Panc1 (cell line): ENCODE data around the gene PACRGL. TPM values are rescaled to one million over a fixed set of nuclear protein-coding genes. Genes with fewer than 3 reads are reported as not detected.

Experiments used
- ATAC-seq: fragments of 200-7000 bp; cut with Tn5 transposase; 2 replicates; pipeline ENCODE4 v1.9.1; 2020; ENCODE audit warnings: mild to moderate bottlenecking, moderate library complexity
- BruUV-seq: library from RNA; stranded (reverse); fragments of 400-500 nt; replicated peaks from 2 replicates; lab custom pipeline; 2021; lab: Mats Ljungman, UMichigan
- CTCF ChIA-PET: fragments of 300-600 bp; sonication (Branson Sonifier 250); formaldehyde crosslinking; loops from one replicate; lab custom pipeline; 2022; ENCODE audit warnings: antibody characterized with exemption; lab: Charles Lee
- POLR2A ChIA-PET: fragments of 300-600 bp; sonication (Branson Sonifier 250); formaldehyde crosslinking; loops from one replicate; lab custom pipeline; 2022; ENCODE audit warnings: antibody characterized with exemption; lab: Charles Lee
- DNase-seq: peaks from one replicate; pipeline ENCODE4 v3.0.0-alpha.2; 2010; ENCODE audit warnings: low read depth, low spot score
- H3K27ac ChIP-seq: 2 replicates; pipeline ENCODE4 v1.5.1; 2011; ENCODE audit warnings: mild to moderate bottlenecking, low read length, inconsistent platforms
- H3K27me3 ChIP-seq: fragments of 200-500 bp; sonication (Bioruptor generic); 2 replicates; pipeline ENCODE4 v1.6.0; 2014; ENCODE audit warnings: low read length, inconsistent platforms; ENCODE audit not compliant: control insufficient read depth, insufficient read depth
- H3K36me3 ChIP-seq: fragments of 200-500 bp; sonication (Bioruptor generic); 2 replicates; pipeline ENCODE4 v1.5.1; 2014; ENCODE audit warnings: inconsistent platforms, mild to moderate bottlenecking, low read length, moderate library complexity; ENCODE audit not compliant: control insufficient read depth, insufficient read depth
- H3K4me1 ChIP-seq: 2 replicates; pipeline ENCODE4 v1.5.1; 2011; ENCODE audit warnings: inconsistent platforms, mild to moderate bottlenecking, low read length, moderate library complexity; ENCODE audit not compliant: control insufficient read depth, insufficient read depth
- H3K4me3 ChIP-seq, 2 experiments: 2 replicates each; pipeline ENCODE4 v1.5.1; 2011 to 2012; ENCODE audit warnings: low read depth in 2 of 2, low read length in 2 of 2, mild to moderate bottlenecking in 2 of 2, inconsistent platforms in 1 of 2, moderate library complexity in 1 of 2
- H3K9me3 ChIP-seq: fragments of 200-500 bp; sonication (Bioruptor generic); 2 replicates; pipeline ENCODE4 v1.5.1; 2014; ENCODE audit warnings: low read depth, mild to moderate bottlenecking, inconsistent platforms, low read length, moderate library complexity; ENCODE audit not compliant: control insufficient read depth, insufficient read depth
- POLR2AphosphoS5 ChIP-seq: IDR thresholded peaks from 2 replicates; pipeline ENCODE4 v1.6.1; 2012; ENCODE audit warnings: mild to moderate bottlenecking, low read depth, low read length, moderate library complexity
- SIN3A ChIP-seq: IDR thresholded peaks from 2 replicates; pipeline ENCODE4 v1.6.1; 2012; ENCODE audit warnings: low read depth, mild to moderate bottlenecking, low read length, moderate library complexity, borderline replicate concordance; ENCODE audit not compliant: insufficient read depth
- TCF7L2 ChIP-seq: IDR thresholded peaks from 2 replicates; pipeline ENCODE4 v1.6.1; 2011; ENCODE audit warnings: mild to moderate bottlenecking, low read depth, low read length, inconsistent platforms
- in situ Hi-C: cut with HindIII; loops from 2 replicates; pipeline ENCODE4 v1.10.0; 2016; ENCODE audit warnings: low sequenced_read_pairs, low pct_unique_long_range_greater_than_20kb
- intact Hi-C: fragments of 100-400 bp; cut with micrococcal nuclease; formaldehyde crosslinking; loops from one replicate; pipeline ENCODE4 v1.10.0; 2022; ENCODE audit not compliant: unreplicated experiment
- total RNA-seq: library from RNA; stranded (reverse); gene quantifications from one replicate; pipeline ENCODE4 v1.2.1, GENCODE V29; 2021; ENCODE audit not compliant: unreplicated experiment
- TF ChIP-seq, protein P1 (sequence below): fragments of 450-650 bp; IDR thresholded peaks from 2 replicates; pipeline ENCODE4 v1.5.1; 2017; ENCODE audit warnings: mild to moderate bottlenecking
- TF ChIP-seq, protein P2 (sequence below), 2 experiments: IDR thresholded peaks; 2 replicates each; pipeline ENCODE4 v1.6.1; 2011 to 2012; ENCODE audit warnings: low read depth in 2 of 2, control low read depth in 1 of 2, low read length in 1 of 2, mild to moderate bottlenecking in 1 of 2, moderate library complexity in 1 of 2; ENCODE audit not compliant: insufficient read depth in 1 of 2

PACRGL gene
- total RNA-seq, 1 experiment from 2014 or later: 10.4 TPM

DNA sequence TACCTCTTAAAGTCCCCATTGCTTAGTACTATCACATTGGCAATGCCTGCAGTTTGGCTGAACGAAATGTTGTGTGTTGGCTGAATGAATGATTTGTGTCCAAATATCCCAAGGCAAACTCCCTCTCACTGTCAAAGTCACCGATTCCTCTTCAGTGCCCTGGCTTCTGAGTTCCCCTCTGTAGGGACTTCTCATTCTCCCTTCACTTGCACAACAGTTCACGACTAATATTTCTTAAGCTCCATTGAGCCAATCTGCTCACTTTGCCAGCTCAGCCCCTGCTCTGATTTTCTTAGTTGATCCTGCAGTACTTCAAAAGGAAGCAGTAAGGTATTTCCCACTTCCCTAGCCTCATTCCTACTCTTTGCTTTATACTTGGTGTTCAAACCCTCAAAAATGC is 21.9 kb upstream of the PACRGL start:
- POLR2A ChIA-PET: no interaction called here
- in situ Hi-C loops: no loop called here
- intact Hi-C loops: no loop called here

DNA sequence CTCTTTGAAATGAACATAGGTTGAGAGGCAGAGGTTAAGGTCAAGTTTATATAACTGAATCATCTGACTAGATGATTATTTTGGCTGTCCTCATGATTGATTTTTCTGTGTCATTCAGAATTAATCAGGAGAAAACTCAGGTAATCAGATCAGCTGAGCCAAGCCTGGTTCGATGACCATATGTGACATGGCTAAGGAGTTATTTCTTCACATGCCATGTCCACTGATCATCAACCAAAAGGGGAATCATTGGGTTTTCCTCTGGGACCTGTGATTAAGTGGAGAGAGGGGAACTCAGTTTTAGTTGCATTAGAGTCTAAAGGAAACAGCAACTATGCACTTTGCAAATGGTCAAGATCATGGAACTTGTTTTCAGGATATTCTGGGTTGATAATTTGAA is 20.3 kb upstream of the PACRGL start:
- ChIA-PET CTCF (no interaction called here), POLR2A (no interaction called here)
- TF ChIP-seq POLR2AphosphoS5 (no peak), SIN3A (no peak), TCF7L2 (no peak)
- TF ChIP-seq, protein P1, sequence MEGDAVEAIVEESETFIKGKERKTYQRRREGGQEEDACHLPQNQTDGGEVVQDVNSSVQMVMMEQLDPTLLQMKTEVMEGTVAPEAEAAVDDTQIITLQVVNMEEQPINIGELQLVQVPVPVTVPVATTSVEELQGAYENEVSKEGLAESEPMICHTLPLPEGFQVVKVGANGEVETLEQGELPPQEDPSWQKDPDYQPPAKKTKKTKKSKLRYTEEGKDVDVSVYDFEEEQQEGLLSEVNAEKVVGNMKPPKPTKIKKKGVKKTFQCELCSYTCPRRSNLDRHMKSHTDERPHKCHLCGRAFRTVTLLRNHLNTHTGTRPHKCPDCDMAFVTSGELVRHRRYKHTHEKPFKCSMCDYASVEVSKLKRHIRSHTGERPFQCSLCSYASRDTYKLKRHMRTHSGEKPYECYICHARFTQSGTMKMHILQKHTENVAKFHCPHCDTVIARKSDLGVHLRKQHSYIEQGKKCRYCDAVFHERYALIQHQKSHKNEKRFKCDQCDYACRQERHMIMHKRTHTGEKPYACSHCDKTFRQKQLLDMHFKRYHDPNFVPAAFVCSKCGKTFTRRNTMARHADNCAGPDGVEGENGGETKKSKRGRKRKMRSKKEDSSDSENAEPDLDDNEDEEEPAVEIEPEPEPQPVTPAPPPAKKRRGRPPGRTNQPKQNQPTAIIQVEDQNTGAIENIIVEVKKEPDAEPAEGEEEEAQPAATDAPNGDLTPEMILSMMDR: no peak
- TF ChIP-seq, protein P2, sequence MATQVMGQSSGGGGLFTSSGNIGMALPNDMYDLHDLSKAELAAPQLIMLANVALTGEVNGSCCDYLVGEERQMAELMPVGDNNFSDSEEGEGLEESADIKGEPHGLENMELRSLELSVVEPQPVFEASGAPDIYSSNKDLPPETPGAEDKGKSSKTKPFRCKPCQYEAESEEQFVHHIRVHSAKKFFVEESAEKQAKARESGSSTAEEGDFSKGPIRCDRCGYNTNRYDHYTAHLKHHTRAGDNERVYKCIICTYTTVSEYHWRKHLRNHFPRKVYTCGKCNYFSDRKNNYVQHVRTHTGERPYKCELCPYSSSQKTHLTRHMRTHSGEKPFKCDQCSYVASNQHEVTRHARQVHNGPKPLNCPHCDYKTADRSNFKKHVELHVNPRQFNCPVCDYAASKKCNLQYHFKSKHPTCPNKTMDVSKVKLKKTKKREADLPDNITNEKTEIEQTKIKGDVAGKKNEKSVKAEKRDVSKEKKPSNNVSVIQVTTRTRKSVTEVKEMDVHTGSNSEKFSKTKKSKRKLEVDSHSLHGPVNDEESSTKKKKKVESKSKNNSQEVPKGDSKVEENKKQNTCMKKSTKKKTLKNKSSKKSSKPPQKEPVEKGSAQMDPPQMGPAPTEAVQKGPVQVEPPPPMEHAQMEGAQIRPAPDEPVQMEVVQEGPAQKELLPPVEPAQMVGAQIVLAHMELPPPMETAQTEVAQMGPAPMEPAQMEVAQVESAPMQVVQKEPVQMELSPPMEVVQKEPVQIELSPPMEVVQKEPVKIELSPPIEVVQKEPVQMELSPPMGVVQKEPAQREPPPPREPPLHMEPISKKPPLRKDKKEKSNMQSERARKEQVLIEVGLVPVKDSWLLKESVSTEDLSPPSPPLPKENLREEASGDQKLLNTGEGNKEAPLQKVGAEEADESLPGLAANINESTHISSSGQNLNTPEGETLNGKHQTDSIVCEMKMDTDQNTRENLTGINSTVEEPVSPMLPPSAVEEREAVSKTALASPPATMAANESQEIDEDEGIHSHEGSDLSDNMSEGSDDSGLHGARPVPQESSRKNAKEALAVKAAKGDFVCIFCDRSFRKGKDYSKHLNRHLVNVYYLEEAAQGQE (IDR thresholded peaks at IDR 0.05; ENCODE audit: insufficient read depth in 1 of 2, low read depth in 2 of 2, low read length in 1 of 2): no peak
- no peaks in the 10 kb centered on the region for H3K36me3 ChIP-seq
- ATAC-seq (no peak), DNase-seq (no peak)
- no peak overlapping the region for H3K4me3 ChIP-seq
- H3K27ac ChIP-seq: no peak overlapping the region
- H3K4me1 ChIP-seq: no peaks in the 10 kb centered on the region
- intact Hi-C loops: loop anchor here (10.0 kb wide), 2 partner anchors 125 to 1995 kb away; no protein-coding TSS in a partner anchor
- no peaks in the 10 kb centered on the region for H3K27me3 ChIP-seq
- no TSS peak for BruUV-seq
- no peaks in the 10 kb centered on the region for H3K9me3 ChIP-seq
- in situ Hi-C loops: no loop called here

More for the DNA sequence above, 21.9 kb upstream of the PACRGL start:
- H3K36me3 ChIP-seq: no peaks in the 10 kb centered on the region
- H3K9me3 ChIP-seq: no peaks in the 10 kb centered on the region
- H3K27ac ChIP-seq: no peak overlapping the region
- H3K27me3 ChIP-seq: no peaks in the 10 kb centered on the region
- no peaks in the 10 kb centered on the region for H3K4me1 ChIP-seq
- DNase-seq: no peak
- no peak for ATAC-seq
- CTCF ChIA-PET: no interaction called here
- no peak overlapping the region for H3K4me3 ChIP-seq
- TF ChIP-seq, protein P2 (IDR thresholded peaks at IDR 0.05; ENCODE audit: insufficient read depth in 1 of 2, low read depth in 2 of 2, low read length in 1 of 2): no peak
- TF ChIP-seq SIN3A (no peak), POLR2AphosphoS5 (no peak), TCF7L2 (no peak)
- TF ChIP-seq, protein P1: no peak
- no TSS peak for BruUV-seq
